ENCODE measurements around the gene TRAPPC2. TPM values are rescaled to one million over a fixed set of nuclear protein-coding genes. Genes with fewer than 3 reads are reported as not detected.

TRAPPC2 gene
- total RNA-seq, 1 donor from 2014 or later, result 6.4 TPM

DNA sequence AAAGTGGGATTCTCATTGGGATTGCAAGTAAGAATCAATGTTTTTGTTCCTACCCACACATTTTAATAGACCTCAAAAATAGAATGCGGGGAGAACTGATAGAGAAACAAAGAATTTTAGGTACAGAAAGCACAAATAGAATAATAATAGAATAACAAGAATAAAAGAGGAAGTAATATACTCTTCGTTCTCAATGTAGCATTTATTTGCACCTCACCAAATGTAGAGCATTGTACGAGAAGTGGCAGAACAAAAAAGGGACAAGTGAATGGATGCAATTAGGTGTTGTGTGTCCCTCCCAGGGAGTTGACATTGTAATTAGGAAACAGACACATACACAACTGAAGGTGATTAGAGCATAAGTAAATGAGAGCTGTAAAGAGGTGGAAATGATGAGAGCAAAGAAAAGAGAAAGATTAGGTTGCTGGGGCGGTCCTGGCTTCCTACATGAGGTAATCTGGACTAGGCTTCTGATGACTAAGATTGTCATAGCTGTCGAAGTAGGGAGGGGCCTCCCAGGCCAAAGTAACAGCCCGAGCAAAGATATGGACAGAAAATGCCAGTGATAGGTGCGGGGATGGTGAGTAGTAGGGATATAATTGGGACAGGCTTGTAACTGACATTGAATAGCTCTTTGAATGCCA lies 35.1 kb downstream of the TRAPPC2 start:
- no peak for DNase-seq (ENCODE audit: low read depth)
- TF ChIP-seq CTCF (conservative IDR thresholded peaks at IDR 0.05; ENCODE audit: low read depth, low read length), result no peak

GRCh38 chrX:13698432-13698831 lies 36.0 kb downstream of the TRAPPC2 start:
- DNase-seq (ENCODE audit: low read depth), result no peak
- no peak overlapping the region for H3K4me3 ChIP-seq (ENCODE audit: low read depth, low read length)
- TF ChIP-seq CTCF (conservative IDR thresholded peaks at IDR 0.05; ENCODE audit: low read depth, low read length), result no peak

More for the DNA sequence above, 35.1 kb downstream of the TRAPPC2 start:
- H3K4me3 ChIP-seq (ENCODE audit: low read depth, low read length), result no peak overlapping the region

DNA sequence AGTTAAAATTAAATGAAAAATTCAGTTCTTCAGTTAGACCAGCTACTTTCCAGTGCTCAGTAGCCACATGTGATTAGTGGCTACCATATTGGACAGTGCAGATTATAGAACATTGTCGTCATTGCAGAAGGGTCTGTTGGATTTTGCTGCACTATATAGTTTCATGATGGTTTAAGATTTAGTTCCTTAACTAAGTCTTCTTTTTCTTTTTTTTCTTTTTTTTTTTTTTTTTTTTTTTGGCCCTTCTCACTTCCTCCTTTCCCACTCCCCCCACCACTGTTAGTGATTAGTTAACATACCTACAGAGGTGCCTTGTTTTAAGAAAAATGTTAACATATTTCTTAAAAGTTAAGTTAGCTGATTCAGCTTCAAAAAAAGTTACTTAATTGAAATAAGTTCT lies 36.4 kb downstream of the TRAPPC2 start:
- TF ChIP-seq CTCF (conservative IDR thresholded peaks at IDR 0.05; ENCODE audit: low read depth, low read length), result no peak
- DNase-seq (ENCODE audit: low read depth), result no peak
- no peak overlapping the region for H3K4me3 ChIP-seq (ENCODE audit: low read depth, low read length)

DNA sequence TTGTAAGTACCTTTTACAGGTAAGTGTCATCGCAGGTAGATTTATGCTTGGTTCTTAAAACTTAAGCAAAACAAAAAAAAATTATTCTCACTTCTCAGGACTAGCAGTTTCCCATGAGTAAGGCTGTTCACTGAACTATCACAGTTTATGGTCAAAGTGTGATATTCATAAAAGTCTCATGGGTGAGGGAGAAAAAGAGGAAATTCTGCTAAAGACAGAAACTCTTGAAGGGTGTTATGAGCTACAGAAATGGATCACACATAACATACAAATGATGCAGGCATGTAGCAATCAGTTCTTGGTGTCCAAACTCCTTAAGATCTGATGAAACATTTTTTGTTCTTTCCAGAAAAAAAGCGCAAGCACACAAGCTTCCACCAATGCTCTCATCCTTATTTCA lies 37.0 kb downstream of the TRAPPC2 start:
- H3K4me3 ChIP-seq (ENCODE audit: low read depth, low read length), result no peak overlapping the region
- no peak for DNase-seq (ENCODE audit: low read depth)
- TF ChIP-seq CTCF (conservative IDR thresholded peaks at IDR 0.05; ENCODE audit: low read depth, low read length), result no peak

DNA sequence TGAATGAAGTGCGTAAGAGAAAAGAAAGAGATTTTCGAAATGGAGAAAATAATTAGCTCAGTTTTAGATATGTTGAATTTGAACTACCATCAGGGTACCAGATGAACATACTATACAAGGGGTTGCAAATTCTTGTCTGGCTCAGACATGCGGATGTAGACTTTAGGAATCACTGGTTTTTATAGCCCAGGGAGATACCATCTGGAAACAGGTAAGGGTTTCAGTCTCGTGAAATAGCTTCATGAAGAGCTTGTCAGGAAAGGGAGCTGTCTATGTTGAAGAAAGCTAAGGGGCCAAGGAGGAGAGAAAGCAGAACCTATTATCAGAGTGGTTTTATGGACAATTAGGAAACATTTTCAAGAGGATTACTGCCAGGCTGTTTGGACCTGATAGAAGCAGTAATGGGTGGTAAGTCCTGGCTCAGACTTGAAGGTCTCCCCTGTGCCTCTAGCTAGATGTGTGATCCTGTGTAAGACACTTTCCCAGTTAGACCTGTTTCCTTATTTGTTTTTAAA lies 38.8 kb downstream of the TRAPPC2 start:
- H3K4me3 ChIP-seq (ENCODE audit: low read depth, low read length), result no peak overlapping the region
- no peak for TF ChIP-seq CTCF (conservative IDR thresholded peaks at IDR 0.05; ENCODE audit: low read depth, low read length)

GRCh38 chrX:13694983-13695382 lies 39.4 kb downstream of the TRAPPC2 start:
- no peak for DNase-seq (ENCODE audit: low read depth)

More for the DNA sequence above, 38.8 kb downstream of the TRAPPC2 start:
- DNase-seq (ENCODE audit: low read depth), result no peak

More at GRCh38 chrX:13694983-13695382, 39.4 kb downstream of the TRAPPC2 start:
- TF ChIP-seq CTCF (conservative IDR thresholded peaks at IDR 0.05; ENCODE audit: low read depth, low read length), result no peak
- no peak overlapping the region for H3K4me3 ChIP-seq (ENCODE audit: low read depth, low read length)
